Prostate gland (tissue), 2 donors: ENCODE results near the gene KRTAP5-11. TPM values are rescaled to one million over a fixed set of nuclear protein-coding genes. Genes with fewer than 3 reads are reported as not detected.

Experiments used
- DNase-seq: peaks from one replicate; pipeline ENCODE4 v3.0.0-alpha.2; 2019; ENCODE audit warnings: low spot score
- H3K27ac ChIP-seq, 2 donors: fragments of 200-600 bp; sonication (generic); 2 replicates each; pipeline ENCODE4 v1.5.1; 2017 to 2019
- H3K27me3 ChIP-seq: fragments of 200-600 bp; sonication (generic); replicated peaks from 2 replicates; pipeline ENCODE4 v1.5.1; 2019; ENCODE audit not compliant: insufficient read depth
- H3K36me3 ChIP-seq, 2 donors: fragments of 200-600 bp; sonication (generic); 1 replicate in 1 of 2; 2 replicates in 1 of 2; pipeline versions ENCODE4 v1.5.1 to v1.8.1; 2017 to 2019
- H3K4me1 ChIP-seq: fragments of 200-600 bp; sonication (generic); replicated peaks from 2 replicates; pipeline ENCODE4 v1.5.1; 2019
- H3K4me3 ChIP-seq, 2 donors: fragments of 200-600 bp; sonication (generic); 2 replicates each; pipeline ENCODE4 v1.5.1; 2017 to 2019
- H3K9me3 ChIP-seq: fragments of 200-600 bp; sonication (generic); 2 replicates; pipeline ENCODE4 v1.5.1; 2017
- CTCF ChIP-seq, 4 experiments: fragments of 200-600 bp in 2 of 4; fragments of 450-650 bp in 2 of 4; sonication (generic) in 2 of 4; IDR thresholded peaks; 1 replicate in 3 of 4; 2 replicates in 1 of 4; pipeline ENCODE4 v1.5.1; 2016 to 2019; ENCODE audit warnings: antibody characterized with exemption in 4 of 4, mild to moderate bottlenecking in 2 of 4, moderate library complexity in 2 of 4
- POLR2A ChIP-seq: fragments of 450-650 bp; IDR thresholded peaks from one replicate; pipeline ENCODE4 v1.6.1; 2016; ENCODE audit warnings: antibody characterized with exemption, mild to moderate bottlenecking
- POLR2AphosphoS5 ChIP-seq: sonication (generic); formaldehyde crosslinking; IDR thresholded peaks from one replicate; pipeline ENCODE4 v1.6.1; 2017; ENCODE audit warnings: antibody characterized with exemption
- WGBS: methylation state at CpG from one replicate; pipeline ENCODE4 v1.1.5; 2018; 5-methylcytosine and 5-hydroxymethylcytosine counted together
- intact Hi-C: fragments of 100-400 bp; cut with DNase I; formaldehyde crosslinking; loops from one replicate; pipeline ENCODE4 v1.14.2; 2022
- total RNA-seq, 2 donors: library from RNA; depleted of rRNA; stranded (reverse); fragments of >200 nt; gene quantifications; one replicate each; pipeline ENCODE4 v1.1.0, GENCODE V29; 2016

Gene KRTAP5-11
- total RNA-seq, 2 donors from 2014 or later, result not detected

DNA sequence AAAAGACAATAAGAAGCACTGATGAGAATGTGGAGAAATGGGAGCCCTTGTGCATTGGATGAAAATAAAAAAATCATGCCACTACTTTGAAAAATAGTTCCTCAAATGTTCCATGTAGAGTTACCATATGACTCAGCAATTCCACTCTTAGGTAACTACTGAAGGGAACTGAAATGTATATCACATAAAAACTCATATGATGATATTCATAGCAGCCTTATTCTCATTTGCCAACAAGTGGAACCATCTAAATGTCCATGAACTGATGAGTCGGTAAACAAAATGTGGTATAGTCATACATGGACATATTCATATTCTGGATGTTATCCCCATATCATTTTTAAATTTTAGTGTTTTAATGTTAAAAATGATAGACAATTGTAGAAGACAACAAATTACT is 31.0 kb downstream of the KRTAP5-11 start:
- DNase-seq, result no peak
- intact Hi-C loops, result no loop called here
- WGBS, result 95% methylated on average over 1 of the region's 1 CpG
- no peaks in the 10 kb centered on the region for H3K9me3 ChIP-seq
- no peaks in the 10 kb centered on the region for H3K27me3 ChIP-seq
- H3K36me3 ChIP-seq, result no peaks in the 10 kb centered on the region
- no peaks in the 10 kb centered on the region for H3K4me1 ChIP-seq
- no peak overlapping the region for H3K27ac ChIP-seq
- TF ChIP-seq POLR2A, result no peak
- TF ChIP-seq POLR2AphosphoS5, result no peak
- TF ChIP-seq CTCF (IDR thresholded peaks at IDR 0.05), result no peak
- H3K4me3 ChIP-seq, result no peak overlapping the region

DNA sequence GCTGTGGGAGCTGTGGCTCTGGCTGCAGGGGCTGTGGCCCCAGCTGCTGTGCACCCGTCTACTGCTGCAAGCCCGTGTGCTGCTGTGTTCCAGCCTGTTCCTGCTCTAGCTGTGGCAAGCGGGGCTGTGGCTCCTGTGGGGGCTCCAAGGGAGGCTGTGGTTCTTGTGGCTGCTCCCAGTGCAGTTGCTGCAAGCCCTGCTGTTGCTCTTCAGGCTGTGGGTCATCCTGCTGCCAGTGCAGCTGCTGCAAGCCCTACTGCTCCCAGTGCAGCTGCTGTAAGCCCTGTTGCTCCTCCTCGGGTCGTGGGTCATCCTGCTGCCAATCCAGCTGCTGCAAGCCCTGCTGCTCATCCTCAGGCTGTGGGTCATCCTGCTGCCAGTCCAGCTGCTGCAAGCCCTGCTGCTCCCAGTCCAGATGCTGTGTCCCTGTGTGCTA is 33.9 kb downstream of the KRTAP5-11 start:
- DNase-seq, result no peak
- no peaks in the 10 kb centered on the region for H3K36me3 ChIP-seq
- H3K27me3 ChIP-seq, result no peaks in the 10 kb centered on the region
- H3K4me1 ChIP-seq, result no peaks in the 10 kb centered on the region
- H3K9me3 ChIP-seq, result no peaks in the 10 kb centered on the region
- WGBS, result 65% methylated on average over 2 of the region's 5 CpGs
- no peak for TF ChIP-seq POLR2A
- no peak for TF ChIP-seq CTCF (IDR thresholded peaks at IDR 0.05)
- no peak for TF ChIP-seq POLR2AphosphoS5
- H3K27ac ChIP-seq, result no peak overlapping the region
- intact Hi-C loops, result no loop called here
- H3K4me3 ChIP-seq, result no peak overlapping the region

DNA sequence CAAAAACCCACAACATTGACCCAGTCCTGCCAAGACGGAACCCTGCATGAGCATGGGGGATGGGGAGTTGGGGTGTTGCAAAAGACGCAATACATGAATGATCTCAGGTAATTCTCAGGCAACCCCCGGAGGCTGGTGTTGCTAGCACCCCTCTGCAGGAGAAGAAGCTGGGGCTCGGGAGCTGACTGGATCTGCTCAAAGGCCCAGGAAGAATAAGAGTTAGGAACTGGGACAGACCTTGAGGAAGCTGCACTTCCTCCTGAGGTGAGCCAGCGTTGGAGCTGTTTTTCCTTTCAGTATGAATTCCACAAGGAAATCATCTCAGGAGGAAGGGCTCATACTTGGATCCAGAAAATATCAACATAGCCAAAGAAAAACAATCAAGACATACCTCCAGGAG is 34.6 kb downstream of the KRTAP5-11 start, which contains the start of gene KRTAP5-9:
Gene KRTAP5-9, plus strand, starts transcription at position 301 of the 400 bp plus-strand sequence. CDS start 238 bp downstream, outside the sequence.
- Histone ChIP-seq H3K9me3 (no peaks in the 10 kb centered on the region), H3K4me1 (no peaks in the 10 kb centered on the region), H3K27ac (no peak within 1 kb of the TSS), H3K27me3 (no peaks in the 10 kb centered on the region), H3K4me3 (no peak within 1 kb of the TSS), H3K36me3 (no peaks in the 10 kb centered on the region)
- DNase-seq, result no peak
- intact Hi-C loops, result no loop called here
- 79% methylated on average over 5 of the region's 5 CpGs for WGBS
- no peak for TF ChIP-seq POLR2A
- no peak for TF ChIP-seq POLR2AphosphoS5
- no peak for TF ChIP-seq CTCF (IDR thresholded peaks at IDR 0.05)

- Histone ChIP-seq H3K4me3 (no peak overlapping the region), H3K27ac (no peak overlapping the region), H3K4me1 (no peaks in the 10 kb centered on the region), H3K27me3 (no peaks in the 10 kb centered on the region), H3K36me3 (no peaks in the 10 kb centered on the region), H3K9me3 (no peaks in the 10 kb centered on the region)
- intact Hi-C loops, result no loop called here
- 91% methylated on average over 12 of the region's 12 CpGs for WGBS
- TF ChIP-seq POLR2A, result no peak
- no peak for TF ChIP-seq CTCF (IDR thresholded peaks at IDR 0.05)
- TF ChIP-seq POLR2AphosphoS5, result no peak
- no peak for DNase-seq
Observed at GRCh38 chr11:71545405-71545966, 37.2 kb downstream of the KRTAP5-11 start.

DNA sequence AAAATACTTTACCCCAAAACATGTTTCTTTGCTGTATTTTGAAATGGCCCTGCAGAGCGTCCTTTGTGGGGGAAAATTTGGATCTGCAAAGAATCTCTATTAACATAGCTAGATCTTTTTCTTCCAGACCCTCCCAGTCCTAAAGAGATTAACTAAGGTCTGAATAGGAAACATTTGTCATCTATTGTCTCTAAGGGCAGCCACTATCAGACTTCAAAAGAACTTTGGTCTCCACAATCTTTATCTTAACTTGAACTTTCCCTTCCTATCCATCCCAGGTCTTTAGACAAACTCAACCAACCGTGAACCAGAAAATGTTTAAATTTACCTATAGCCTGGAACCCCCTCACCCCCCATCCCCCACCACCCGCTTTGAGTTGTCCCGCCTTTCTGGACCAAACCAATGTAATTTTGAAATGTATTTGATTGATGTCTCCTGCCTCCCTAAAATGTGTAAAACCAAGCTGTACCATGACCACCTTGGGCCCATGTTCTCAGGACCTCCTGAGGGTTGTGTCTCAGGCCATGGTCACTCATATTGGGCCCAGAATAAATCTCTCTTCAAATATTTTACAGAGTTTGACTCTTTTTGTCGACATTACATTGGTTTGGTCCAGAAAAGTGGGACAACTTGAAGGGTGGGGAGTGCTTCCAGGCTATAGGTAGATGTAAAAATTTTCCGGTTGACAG is 38.0 kb downstream of the KRTAP5-11 start:
- TF ChIP-seq POLR2AphosphoS5 (no peak), CTCF (IDR thresholded peaks at IDR 0.05) (no peak), POLR2A (no peak)
- Histone ChIP-seq H3K36me3 (no peaks in the 10 kb centered on the region), H3K4me3 (no peak overlapping the region), H3K4me1 (no peaks in the 10 kb centered on the region), H3K27ac (no peak overlapping the region), H3K27me3 (no peaks in the 10 kb centered on the region), H3K9me3 (no peaks in the 10 kb centered on the region)
- no peak for DNase-seq
- WGBS, result 82% methylated on average over 6 of the region's 6 CpGs
- intact Hi-C loops, result no loop called here
